OCI-LY1 (cell line): ENCODE measurements around the gene CD47.

Experiments
- CTCF ChIP-seq: fragments of 200-600 bp; sonication (generic), shearing (Covaris generic); IDR thresholded peaks from 2 replicates; pipeline ENCODE4 v1.5.1; 2017; ENCODE audit warnings: mild to moderate bottlenecking, antibody characterized with exemption, low read length, moderate library complexity, mixed read lengths
- EZH2 ChIP-seq: fragments of 200-600 bp; sonication (generic), shearing (Covaris generic); IDR thresholded peaks from 2 replicates; pipeline ENCODE4 v1.8.0; 2017; ENCODE audit warnings: borderline replicate concordance, mixed run types, mild to moderate bottlenecking, antibody characterized with exemption, low read length, moderate library complexity, mixed read lengths

DNA sequence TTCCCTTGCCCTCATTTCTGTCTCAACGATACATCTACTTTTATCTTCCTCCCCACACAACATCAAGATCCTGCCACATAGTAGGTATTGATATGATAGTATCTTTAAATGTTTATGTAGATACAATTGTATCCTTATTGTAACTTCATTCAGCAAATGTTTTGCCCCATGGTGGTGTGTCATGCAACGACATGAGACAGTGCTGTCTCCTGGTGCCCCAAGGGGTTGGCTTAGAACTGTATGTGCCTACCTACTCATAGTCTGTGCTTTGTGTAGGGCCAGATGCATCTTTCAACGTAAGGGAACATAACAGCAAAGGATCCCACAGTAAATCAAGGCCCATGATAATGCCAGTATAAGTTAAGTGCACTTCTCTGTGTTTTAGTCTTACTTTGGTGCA lies 2.8 kb upstream of the CD47 start:
- no peak for TF ChIP-seq CTCF
- no peak for TF ChIP-seq EZH2
